Mesothelial cell of epicardium (in vitro differentiated cells): ENCODE data around the gene MYOCD. TPM values are rescaled to one million over a fixed set of nuclear protein-coding genes. Genes with fewer than 3 reads are reported as not detected.
A peak's percentile ranks its signal among the peaks of the same experiment; 100 is the strongest.

ENCODE experiments used
- DNase-seq, 2 experiments: peaks; one replicate each; pipeline ENCODE4 v3.0.0; 2021; ENCODE audit warnings: low spot score in 2 of 2; ENCODE audit not compliant: unreplicated experiment in 2 of 2
- H3K27ac Mint-ChIP-seq: 2 replicates; pipeline ENCODE4 v1.8.0; 2021; ENCODE audit warnings: mixed read lengths
- H3K27me3 Mint-ChIP-seq: 2 replicates; pipeline ENCODE4 v1.8.0; 2021; ENCODE audit warnings: low read depth, mixed read lengths
- H3K36me3 Mint-ChIP-seq: 2 replicates; pipeline ENCODE4 v1.8.0; 2021; ENCODE audit warnings: mixed read lengths
- H3K4me1 Mint-ChIP-seq: 2 replicates; pipeline ENCODE4 v1.8.0; 2021; ENCODE audit warnings: mixed read lengths
- H3K4me3 Mint-ChIP-seq: 2 replicates; pipeline ENCODE4 v1.8.0; 2021; ENCODE audit warnings: mild to moderate bottlenecking, moderate library complexity, mixed read lengths
- H3K9me3 Mint-ChIP-seq: 2 replicates; pipeline ENCODE4 v1.8.0; 2021; ENCODE audit warnings: mixed read lengths
- total RNA-seq: library from RNA; stranded (reverse); gene quantifications from 3 replicates; pipeline ENCODE4 v1.2.1, GENCODE V29; 2021
- TF ChIP-seq, protein P1 (sequence below): fragments of 200-600 bp; sonication (generic); IDR thresholded peaks from one replicate; pipeline ENCODE4 v1.5.0; 2021; ENCODE audit warnings: antibody characterized with exemption; ENCODE audit not compliant: unreplicated experiment

MYOCD gene
- total RNA-seq, 1 donor from 2014 or later: 10.3 TPM

DNA sequence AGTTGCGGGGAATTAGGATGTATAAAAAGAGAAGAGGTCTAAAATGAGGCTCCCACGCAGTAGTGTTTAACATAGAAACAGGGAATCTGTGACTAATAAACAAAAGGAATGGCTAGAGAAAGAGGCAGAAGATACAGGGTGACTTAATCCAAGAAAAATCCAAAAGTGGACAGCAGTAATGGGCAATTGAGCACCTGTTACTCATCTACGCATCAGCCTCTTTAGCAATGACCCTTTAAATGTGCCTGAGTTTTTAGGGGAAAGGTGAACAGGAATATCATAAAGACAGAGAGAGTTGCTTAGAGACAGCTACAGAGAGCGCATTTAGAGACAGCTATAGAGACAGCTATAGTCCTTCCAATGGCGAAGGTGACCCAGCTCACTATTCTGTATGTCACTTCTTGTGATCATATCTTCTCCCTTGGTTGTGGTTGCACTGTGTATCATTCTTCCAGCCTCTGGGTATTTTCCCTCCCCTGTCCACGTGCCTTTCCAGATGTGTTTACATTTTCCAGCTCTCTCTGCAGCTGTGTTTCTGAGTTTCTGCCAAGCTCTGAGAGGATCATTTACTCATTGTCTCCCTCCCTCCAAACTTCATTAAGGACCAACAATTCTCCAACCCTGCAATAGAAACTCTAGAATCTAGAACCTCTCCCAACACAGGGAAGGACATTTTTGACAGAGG is 61.5 kb downstream of the MYOCD start:
- Mint-ChIP-seq H3K4me1 (peaks cover 28% of the 10 kb centered on the region), H3K27me3 (no peaks in the 10 kb centered on the region), H3K9me3 (no peaks in the 10 kb centered on the region), H3K36me3 (no peaks in the 10 kb centered on the region), H3K27ac (no peak overlapping the region), H3K4me3 (no peak overlapping the region)
- no peak for DNase-seq
- TF ChIP-seq, protein P1, sequence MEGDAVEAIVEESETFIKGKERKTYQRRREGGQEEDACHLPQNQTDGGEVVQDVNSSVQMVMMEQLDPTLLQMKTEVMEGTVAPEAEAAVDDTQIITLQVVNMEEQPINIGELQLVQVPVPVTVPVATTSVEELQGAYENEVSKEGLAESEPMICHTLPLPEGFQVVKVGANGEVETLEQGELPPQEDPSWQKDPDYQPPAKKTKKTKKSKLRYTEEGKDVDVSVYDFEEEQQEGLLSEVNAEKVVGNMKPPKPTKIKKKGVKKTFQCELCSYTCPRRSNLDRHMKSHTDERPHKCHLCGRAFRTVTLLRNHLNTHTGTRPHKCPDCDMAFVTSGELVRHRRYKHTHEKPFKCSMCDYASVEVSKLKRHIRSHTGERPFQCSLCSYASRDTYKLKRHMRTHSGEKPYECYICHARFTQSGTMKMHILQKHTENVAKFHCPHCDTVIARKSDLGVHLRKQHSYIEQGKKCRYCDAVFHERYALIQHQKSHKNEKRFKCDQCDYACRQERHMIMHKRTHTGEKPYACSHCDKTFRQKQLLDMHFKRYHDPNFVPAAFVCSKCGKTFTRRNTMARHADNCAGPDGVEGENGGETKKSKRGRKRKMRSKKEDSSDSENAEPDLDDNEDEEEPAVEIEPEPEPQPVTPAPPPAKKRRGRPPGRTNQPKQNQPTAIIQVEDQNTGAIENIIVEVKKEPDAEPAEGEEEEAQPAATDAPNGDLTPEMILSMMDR: no peak

DNA sequence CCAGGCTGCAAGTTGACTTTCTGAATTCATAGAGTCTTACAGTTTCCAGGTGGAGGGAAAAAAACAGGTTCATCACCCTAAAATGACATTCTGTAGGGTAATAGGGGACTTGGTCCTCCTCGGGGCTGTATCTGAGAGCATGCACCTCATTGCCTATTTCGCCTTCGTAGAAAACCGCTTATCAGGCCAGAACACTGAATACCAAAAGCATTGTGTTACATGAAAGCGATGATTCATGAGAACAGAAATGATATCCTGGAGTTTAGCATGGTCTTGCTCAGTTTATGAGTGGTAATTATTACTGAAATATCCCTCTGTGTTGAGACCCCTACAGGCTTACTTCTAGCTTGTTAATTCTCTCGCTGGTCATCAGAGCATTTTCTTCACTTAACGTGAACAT is 62.2 kb downstream of the MYOCD start:
- Mint-ChIP-seq H3K4me1 (peaks cover 32% of the 10 kb centered on the region), H3K9me3 (no peaks in the 10 kb centered on the region), H3K4me3 (no peak overlapping the region), H3K27me3 (no peaks in the 10 kb centered on the region), H3K36me3 (no peaks in the 10 kb centered on the region), H3K27ac (no peak overlapping the region)
- no peak for DNase-seq
- TF ChIP-seq, protein P1: no peak

DNA sequence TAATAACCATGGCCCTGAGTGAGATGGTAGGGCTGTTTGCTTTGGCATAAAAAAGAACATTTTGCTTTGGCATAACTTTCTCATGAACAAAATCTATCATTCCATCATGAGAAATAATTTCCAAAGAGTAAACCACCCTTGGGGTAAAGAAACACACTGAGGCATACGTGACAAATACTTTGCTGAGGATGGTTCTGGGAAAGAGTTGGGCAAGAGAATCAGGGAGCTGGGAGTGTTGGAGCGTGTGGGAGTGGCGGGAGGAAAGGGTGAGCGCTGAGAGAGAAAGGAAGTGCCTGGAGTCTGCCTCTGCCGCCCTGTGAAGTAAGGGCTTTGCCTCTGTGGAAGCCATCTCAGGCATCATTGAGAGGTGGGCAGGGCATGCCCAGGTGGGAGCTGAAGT is 63.4 kb downstream of the MYOCD start:
- no peak overlapping the region for H3K4me3 Mint-ChIP-seq
- H3K27me3 Mint-ChIP-seq: no peaks in the 10 kb centered on the region
- no peaks in the 10 kb centered on the region for H3K36me3 Mint-ChIP-seq
- DNase-seq: no peak
- TF ChIP-seq, protein P1: no peak
- H3K27ac Mint-ChIP-seq: no peak overlapping the region
- peaks cover 36% of the 10 kb centered on the region for H3K4me1 Mint-ChIP-seq
- H3K9me3 Mint-ChIP-seq: no peaks in the 10 kb centered on the region

DNA sequence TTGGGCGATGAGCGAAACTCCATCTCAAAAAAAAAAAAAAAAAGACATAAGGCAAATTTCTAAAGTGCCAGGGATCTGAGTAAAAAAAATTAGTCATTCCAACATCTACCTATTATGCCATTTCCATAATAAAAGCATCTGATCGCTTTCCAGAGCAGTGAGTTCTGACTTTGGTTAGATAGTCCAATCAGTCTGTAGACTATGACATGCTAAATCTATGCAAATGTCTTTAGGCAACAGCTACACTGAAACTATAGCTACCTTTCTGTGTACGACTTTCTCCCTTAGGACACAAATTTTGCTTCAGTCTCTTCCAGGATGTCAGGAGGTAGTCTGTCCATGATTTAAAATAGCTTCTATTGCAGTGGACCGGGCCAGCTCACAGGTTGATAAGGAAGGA is 64.7 kb downstream of the MYOCD start:
- H3K4me3 Mint-ChIP-seq: no peak overlapping the region
- peak overlapping the region; percentile 35 for H3K27ac Mint-ChIP-seq
- no peaks in the 10 kb centered on the region for H3K36me3 Mint-ChIP-seq
- H3K4me1 Mint-ChIP-seq: peaks cover 43% of the 10 kb centered on the region
- no peaks in the 10 kb centered on the region for H3K9me3 Mint-ChIP-seq
- H3K27me3 Mint-ChIP-seq: no peaks in the 10 kb centered on the region
- no peak for DNase-seq
- TF ChIP-seq, protein P1: no peak

DNA sequence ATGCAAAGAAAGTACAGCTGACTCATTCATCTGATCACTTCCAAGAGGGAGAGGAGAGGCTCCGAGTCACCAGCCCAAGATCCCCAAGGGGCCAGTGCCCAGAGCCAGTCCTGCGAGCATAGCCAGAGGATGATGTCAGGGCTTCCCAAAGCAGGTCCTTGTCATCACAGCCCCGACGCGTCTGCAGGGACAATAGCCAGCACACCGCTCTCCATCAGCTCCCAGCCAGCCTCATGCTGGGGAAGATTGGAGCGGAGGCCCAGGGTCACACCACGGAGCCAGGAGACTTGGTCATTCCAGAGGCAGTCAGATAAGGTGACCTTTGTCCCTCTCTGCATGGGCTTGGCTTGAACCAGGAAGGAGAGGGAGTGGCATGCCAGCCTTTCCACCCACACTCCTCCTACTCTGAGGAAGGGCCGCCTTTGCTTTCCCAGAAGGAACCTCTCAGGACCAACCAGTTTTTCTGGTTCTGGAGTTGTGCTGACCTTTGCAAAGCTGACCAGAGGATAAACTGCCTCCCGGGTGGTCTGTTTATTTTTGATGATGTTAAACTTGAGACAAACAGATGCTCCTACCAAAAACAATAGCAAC is 65.3 kb downstream of the MYOCD start:
- Mint-ChIP-seq H3K4me1 (peaks cover 49% of the 10 kb centered on the region), H3K36me3 (no peaks in the 10 kb centered on the region), H3K9me3 (no peaks in the 10 kb centered on the region), H3K27me3 (no peaks in the 10 kb centered on the region), H3K27ac (peak overlapping the region; percentile 35), H3K4me3 (no peak overlapping the region)
- no peak for DNase-seq
- TF ChIP-seq, protein P1: no peak
